DMS53 (cell line): ENCODE data around the gene CFTR.

Source experiments
- DNase-seq: peaks from one replicate; lab custom pipeline; 2025; lab: John Stamatoyannopoulos, UW

The CFTR gene

GRCh38 chr7:117648203-117648866, 168.5 kb downstream of the CFTR start:
- peak; percentile 14 for DNase-seq

GRCh38 chr7:117652943-117653680, 173.3 kb downstream of the CFTR start:
- DNase-seq: peak; percentile 12

DNA sequence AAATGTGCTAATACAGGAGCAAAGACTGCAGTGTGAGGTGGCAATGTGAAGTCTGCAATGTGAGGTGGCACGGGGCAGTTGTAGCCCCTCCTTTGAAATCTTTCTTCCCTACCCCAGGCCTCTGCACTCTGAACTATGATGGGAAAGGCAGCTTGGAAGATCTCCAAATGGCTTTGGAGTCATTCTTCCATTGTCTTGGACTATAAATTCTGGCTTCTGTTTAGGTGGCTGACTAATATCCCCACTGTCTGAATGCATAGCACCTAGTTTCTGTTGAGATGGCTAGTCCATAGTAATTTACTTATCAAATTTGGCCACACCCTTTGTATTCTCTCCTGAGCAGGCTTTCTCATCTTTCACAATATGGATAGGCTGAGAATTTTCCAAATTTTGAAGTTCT, 175.0 kb downstream of the CFTR start:
- no peak for DNase-seq

GRCh38 chr7:117656806-117657205, 177.0 kb downstream of the CFTR start:
- no peak for DNase-seq

GRCh38 chr7:117659531-117660011, 179.7 kb downstream of the CFTR start:
- no peak for DNase-seq

DNA sequence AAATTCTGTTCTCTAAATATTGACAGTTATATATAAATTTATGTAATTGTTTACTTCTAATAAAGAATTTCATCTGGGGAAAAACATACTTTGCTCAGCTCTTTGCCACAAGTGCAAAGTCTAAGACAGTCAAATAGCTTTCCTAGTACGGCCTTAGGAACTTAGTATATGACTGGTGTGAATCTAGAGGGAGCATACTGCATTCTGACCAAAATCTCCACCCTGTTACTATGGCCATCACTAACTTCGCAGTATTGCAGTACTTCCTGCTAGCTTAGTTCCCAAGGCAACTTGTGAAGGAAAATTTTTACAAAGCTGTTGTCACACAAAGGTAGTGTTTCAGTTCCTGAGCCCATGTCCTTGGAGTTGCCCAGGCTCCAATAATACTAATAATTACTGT, 181.5 kb downstream of the CFTR start:
- DNase-seq: peak; percentile 15

DNA sequence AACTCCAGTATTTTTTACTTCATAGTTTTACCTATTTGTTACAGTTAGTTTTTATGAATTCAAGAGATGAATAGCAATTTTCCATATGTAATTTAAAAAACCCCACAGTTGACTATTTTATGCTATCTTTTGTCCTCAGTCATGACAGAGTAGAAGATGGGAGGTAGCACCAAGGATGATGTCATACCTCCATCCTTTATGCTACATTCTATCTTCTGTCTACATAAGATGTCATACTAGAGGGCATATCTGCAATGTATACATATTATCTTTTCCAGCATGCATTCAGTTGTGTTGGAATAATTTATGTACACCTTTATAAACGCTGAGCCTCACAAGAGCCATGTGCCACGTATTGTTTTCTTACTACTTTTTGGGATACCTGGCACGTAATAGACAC, 184.2 kb downstream of the CFTR start:
- DNase-seq: no peak

GRCh38 chr7:117665368-117665767, 185.5 kb downstream of the CFTR start:
- no peak for DNase-seq

DNA sequence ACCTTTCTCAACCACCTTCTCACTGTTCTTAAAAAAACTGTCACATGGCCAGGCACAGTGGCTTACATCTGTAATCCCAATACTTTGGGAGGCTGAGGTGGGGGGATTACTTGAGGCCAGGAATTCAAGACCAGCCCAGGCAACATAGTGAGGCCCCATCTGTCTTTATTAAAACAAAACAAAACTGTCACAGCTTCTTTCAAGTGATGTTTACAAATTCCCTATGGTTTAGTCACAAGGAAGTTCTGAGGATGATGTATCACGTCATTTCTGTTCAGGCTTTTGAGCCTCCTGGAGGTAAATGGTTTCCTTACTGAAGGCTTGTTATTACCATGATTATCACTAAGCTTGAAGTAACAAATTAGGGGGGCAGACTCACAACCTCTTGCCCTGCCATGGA, 186.2 kb downstream of the CFTR start:
- DNase-seq: peak; percentile 78

DNA sequence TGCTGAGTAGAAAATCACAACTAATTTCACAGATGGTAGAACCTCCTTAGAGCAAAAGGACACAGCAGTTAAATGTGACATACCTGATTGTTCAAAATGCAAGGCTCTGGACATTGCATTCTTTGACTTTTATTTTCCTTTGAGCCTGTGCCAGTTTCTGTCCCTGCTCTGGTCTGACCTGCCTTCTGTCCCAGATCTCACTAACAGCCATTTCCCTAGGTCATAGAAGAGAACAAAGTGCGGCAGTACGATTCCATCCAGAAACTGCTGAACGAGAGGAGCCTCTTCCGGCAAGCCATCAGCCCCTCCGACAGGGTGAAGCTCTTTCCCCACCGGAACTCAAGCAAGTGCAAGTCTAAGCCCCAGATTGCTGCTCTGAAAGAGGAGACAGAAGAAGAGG, 186.9 kb downstream of the CFTR start:
- no peak for DNase-seq

- no peak for DNase-seq
These were observed 187.6 kb downstream of the CFTR start for GRCh38 chr7:117667456-117667855.

DNA sequence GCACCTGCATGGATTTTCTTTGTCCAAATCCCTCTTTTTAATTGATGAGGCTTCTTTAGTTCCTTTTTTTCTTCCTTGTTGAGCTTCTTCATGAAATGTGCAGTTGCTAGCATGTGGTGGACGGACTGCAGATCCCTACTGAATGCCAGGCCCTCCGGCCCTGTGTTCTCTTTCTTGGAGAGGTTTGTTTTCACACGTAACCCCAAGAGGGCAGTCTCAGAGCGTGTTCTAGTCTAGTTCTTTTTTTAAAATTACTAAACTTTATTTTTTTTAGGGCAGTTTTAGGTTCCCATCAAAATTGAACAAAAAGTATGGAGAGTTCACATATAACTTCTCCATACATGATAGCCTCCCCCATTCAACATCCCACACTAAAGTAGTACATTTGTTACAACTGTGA, 190.0 kb downstream of the CFTR start:
- DNase-seq: no peak

DNA sequence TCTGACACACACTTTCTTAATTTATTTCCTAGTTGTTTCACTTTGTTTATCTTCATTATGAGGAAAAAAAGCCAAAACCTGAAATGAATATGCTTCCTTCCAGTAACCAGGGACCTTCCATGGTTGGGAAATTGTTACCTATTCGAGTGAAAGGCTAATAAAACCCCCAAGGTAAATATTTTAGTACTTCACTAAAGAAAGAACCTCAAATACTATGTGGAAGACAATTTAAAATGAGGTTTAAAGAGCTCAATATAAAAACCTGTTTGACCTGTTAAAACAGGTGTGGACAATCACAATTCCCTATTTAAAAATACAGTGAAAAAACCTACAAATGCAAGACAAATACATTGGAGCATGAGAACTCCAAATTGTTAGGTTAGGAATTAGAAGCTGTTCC, 192.6 kb downstream of the CFTR start:
- DNase-seq: peak; percentile 84

- DNase-seq: peak; percentile 98
These were observed 193.5 kb downstream of the CFTR start for GRCh38 chr7:117673367-117673766.

GRCh38 chr7:117673839-117674238, 194.0 kb downstream of the CFTR start:
- peak; percentile 88 for DNase-seq

- DNase-seq: peak; percentile 63
These were observed 194.8 kb downstream of the CFTR start for GRCh38 chr7:117674617-117675016.

GRCh38 chr7:117675497-117676435, 195.9 kb downstream of the CFTR start:
- DNase-seq: peak; percentile 17

DNA sequence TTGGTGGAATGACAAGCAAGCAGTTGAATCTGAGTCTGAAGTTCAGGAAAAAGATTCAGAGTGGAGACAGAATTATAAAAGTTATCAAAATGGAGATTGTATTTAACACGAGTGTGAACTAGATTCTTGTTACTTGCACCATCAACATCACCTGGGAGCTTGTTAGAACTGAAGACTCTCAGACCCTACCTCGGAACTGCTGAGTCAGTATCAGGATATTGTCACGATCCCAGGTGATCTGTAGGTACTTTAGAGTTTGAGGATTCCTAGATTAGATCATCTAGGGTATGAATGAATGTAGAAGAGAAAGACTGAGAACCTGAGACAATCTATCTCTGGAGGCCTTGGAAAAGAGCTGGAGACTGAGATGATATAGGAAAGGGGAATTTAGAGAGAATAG, 199.3 kb downstream of the CFTR start:
- no peak for DNase-seq

- peak; percentile 30 for DNase-seq
These were observed 203.0 kb downstream of the CFTR start for GRCh38 chr7:117682681-117683385.

- DNase-seq: no peak
These were observed 203.8 kb downstream of the CFTR start for GRCh38 chr7:117683430-117684175.

DNA sequence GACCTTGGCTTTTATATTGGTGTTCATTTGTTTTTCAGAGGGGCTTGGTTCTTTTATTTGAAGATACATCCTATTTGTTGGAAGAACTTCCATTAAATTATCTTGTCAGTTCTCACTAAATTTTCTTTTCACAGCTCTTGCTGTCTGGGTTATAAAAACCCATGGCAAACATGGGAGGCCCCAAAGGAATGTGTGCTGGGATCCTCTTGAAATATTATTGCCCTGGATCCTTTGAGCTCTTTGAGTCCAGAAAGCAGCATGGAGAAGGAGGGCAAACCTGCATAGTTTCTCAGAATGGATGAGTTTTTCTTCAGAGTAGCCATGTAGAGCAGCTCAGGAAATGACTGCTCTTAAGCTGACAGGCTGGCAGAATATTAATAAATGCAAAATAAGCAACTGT, 206.0 kb downstream of the CFTR start:
- no peak for DNase-seq
